Cardiac muscle cell (in vitro differentiated cells and primary cell): ENCODE results near the gene OR11H6. TPM values are rescaled to one million over a fixed set of nuclear protein-coding genes. Genes with fewer than 3 reads are reported as not detected.
"Not testable (repeated sequence)": the region's sequence is repeated elsewhere in the genome, so short reads cannot be mapped to it uniquely, and the experiment has no call there.

Experiments
- DNase-seq, 2 donors: peaks; one replicate each; pipeline versions ENCODE4 v3.0.0 to v3.0.0-alpha.2; 2010 to 2017; ENCODE audit warnings: low read depth in 1 of 2, low spot score in 1 of 2
- H3K27ac ChIP-seq: fragments of 200-600 bp; sonication (generic); 2 replicates; pipeline ENCODE4 v1.5.1; 2016
- H3K27me3 ChIP-seq: fragments of 200-600 bp; sonication (generic); 2 replicates; pipeline ENCODE4 v1.6.0; 2016; ENCODE audit warnings: control low read depth
- H3K36me3 ChIP-seq: fragments of 200-600 bp; sonication (generic); 2 replicates; pipeline ENCODE4 v1.5.1; 2016; ENCODE audit warnings: control low read depth
- H3K4me1 ChIP-seq: fragments of 200-600 bp; sonication (generic); 2 replicates; pipeline ENCODE4 v1.8.1; 2017; ENCODE audit warnings: low read depth, mild to moderate bottlenecking, mixed run types
- H3K4me3 ChIP-seq: fragments of 200-600 bp; sonication (generic); 2 replicates; pipeline ENCODE4 v1.5.1; 2016; ENCODE audit warnings: mild to moderate bottlenecking
- H3K9me3 ChIP-seq: fragments of 200-600 bp; sonication (generic); 2 replicates; pipeline ENCODE4 v1.5.1; 2017; ENCODE audit warnings: low read depth, mild to moderate bottlenecking, control low read depth
- polyA plus RNA-seq: library from polyadenylated mRNA; unstranded; fragments of >200 nt; fragmentation: Nextera tagmentation; extraction: Ambion mirVana; gene quantifications from 2 replicates; pipeline ENCODE4 v1.2.1, GENCODE V29; 2016
- total RNA-seq: library from RNA; depleted of rRNA; stranded (reverse); fragments of >200 nt; gene quantifications from 2 replicates; pipeline ENCODE4 v1.2.3, GENCODE V29; 2016
- TF ChIP-seq, protein P1 (sequence below): IDR thresholded peaks from 2 replicates; pipeline ENCODE4 v1.5.1; 2012; ENCODE audit warnings: low read depth, mild to moderate bottlenecking, low read length

OR11H6 gene
- total and polyA plus RNA-seq, 2 experiments from 2014 or later = not detected

GRCh38 chr14:20180486-20180885 is 43.0 kb upstream of the OR11H6 start:
- no peaks in the 10 kb centered on the region for H3K4me1 ChIP-seq
- no peaks in the 10 kb centered on the region for H3K36me3 ChIP-seq
- TF ChIP-seq, protein P1, sequence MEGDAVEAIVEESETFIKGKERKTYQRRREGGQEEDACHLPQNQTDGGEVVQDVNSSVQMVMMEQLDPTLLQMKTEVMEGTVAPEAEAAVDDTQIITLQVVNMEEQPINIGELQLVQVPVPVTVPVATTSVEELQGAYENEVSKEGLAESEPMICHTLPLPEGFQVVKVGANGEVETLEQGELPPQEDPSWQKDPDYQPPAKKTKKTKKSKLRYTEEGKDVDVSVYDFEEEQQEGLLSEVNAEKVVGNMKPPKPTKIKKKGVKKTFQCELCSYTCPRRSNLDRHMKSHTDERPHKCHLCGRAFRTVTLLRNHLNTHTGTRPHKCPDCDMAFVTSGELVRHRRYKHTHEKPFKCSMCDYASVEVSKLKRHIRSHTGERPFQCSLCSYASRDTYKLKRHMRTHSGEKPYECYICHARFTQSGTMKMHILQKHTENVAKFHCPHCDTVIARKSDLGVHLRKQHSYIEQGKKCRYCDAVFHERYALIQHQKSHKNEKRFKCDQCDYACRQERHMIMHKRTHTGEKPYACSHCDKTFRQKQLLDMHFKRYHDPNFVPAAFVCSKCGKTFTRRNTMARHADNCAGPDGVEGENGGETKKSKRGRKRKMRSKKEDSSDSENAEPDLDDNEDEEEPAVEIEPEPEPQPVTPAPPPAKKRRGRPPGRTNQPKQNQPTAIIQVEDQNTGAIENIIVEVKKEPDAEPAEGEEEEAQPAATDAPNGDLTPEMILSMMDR = no peak
- no peak for DNase-seq
- no peaks in the 10 kb centered on the region for H3K27me3 ChIP-seq
- no peak overlapping the region for H3K4me3 ChIP-seq
- no peak overlapping the region for H3K27ac ChIP-seq
- no peaks in the 10 kb centered on the region for H3K9me3 ChIP-seq

DNA sequence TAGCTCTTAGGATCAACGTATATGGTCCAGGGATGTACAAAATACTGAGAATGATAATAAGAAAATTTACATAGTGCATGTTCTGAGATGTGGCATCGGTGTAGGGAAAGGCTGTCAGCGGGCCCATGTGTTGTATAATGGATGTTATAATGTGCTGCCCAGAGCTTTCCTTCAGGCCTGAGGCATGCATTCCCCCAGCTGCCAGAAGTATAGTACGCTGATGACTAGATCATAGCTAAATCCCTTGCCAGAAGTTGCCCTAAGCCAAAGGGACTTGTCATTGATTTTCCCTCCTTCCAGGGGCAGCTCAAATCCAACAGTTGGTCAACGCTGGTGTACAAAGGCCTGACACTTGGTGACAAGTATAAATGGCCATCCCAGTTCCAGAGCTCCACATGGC is 39.3 kb upstream of the OR11H6 start:
- H3K36me3 ChIP-seq = no peaks in the 10 kb centered on the region
- H3K27ac ChIP-seq = no peak overlapping the region
- H3K4me1 ChIP-seq = no peaks in the 10 kb centered on the region
- no peak for DNase-seq
- TF ChIP-seq, protein P1 = no peak
- H3K4me3 ChIP-seq = no peak overlapping the region
- no peaks in the 10 kb centered on the region for H3K27me3 ChIP-seq
- peaks cover 3% of the 10 kb centered on the region for H3K9me3 ChIP-seq

DNA sequence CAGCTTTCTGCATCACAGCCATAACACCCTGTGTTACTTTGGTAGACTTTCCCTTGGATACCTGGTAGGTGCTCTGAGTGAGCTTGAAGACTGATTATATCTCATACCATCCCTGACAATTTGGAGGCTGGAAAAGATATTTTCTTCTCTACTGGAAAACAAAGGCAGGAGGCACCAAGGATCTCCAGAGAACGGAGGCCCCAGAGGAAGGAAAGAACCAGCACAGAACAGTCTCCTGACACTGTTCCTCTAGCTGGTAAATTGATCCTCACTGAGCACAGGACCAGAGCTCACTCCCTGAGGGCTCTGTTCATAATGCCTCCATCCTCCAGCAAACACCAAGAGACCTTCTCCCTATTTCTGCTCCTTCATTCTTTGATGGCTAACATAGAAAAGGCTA is 32.9 kb upstream of the OR11H6 start, which contains the start of gene OR11G2:
OR11G2 (plus strand) TSS at position 301 of the 400 bp plus-strand sequence. CDS start 6,542 bp downstream, outside the sequence.
- TF ChIP-seq, protein P1 = no peak
- Histone ChIP-seq H3K9me3 (peaks cover 2% of the 10 kb centered on the region), H3K36me3 (no peaks in the 10 kb centered on the region)

DNA sequence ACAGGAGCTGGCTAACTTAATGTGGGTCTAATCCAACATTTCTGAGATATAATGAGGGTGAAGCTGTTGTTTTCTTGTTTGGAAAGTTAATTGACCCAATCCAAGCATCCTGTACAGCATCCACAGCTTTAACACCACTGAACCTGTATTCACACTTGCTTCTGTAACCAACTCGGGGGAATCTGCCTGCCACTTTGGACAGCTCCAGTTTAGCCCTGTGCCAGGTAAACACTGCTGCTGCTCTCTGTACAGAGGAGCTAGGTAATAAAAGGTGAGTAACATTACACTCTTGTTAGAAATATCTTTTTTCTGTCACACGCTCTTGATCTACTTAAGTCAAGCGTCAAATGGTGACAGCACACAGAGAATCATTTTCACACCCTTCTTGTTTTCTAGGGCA is 32.1 kb upstream of the OR11H6 start:
- no peaks in the 10 kb centered on the region for H3K9me3 ChIP-seq
- DNase-seq = no peak
- TF ChIP-seq, protein P1 = no peak

More for the DNA sequence above, 32.9 kb upstream of the OR11H6 start, which contains the start of gene OR11G2:
- H3K27ac ChIP-seq = no peak within 1 kb of the TSS
- H3K4me3 ChIP-seq = no peak within 1 kb of the TSS
- H3K4me1 ChIP-seq = no peaks in the 10 kb centered on the region
- DNase-seq = no peak
- H3K27me3 ChIP-seq = no peaks in the 10 kb centered on the region

GRCh38 chr14:20194101-20194500 is 29.4 kb upstream of the OR11H6 start:
- DNase-seq = no peak
- no peak overlapping the region for H3K27ac ChIP-seq
- TF ChIP-seq, protein P1 = no peak
- H3K36me3 ChIP-seq = no peaks in the 10 kb centered on the region
- H3K4me1 ChIP-seq = no peaks in the 10 kb centered on the region
- H3K27me3 ChIP-seq = no peaks in the 10 kb centered on the region
- H3K4me3 ChIP-seq = no peak overlapping the region
- H3K9me3 ChIP-seq = no peaks in the 10 kb centered on the region

More for the DNA sequence above, 32.1 kb upstream of the OR11H6 start:
- Histone ChIP-seq H3K27me3 (no peaks in the 10 kb centered on the region), H3K4me3 (no peak overlapping the region), H3K4me1 (no peaks in the 10 kb centered on the region), H3K36me3 (no peaks in the 10 kb centered on the region), H3K27ac (no peak overlapping the region)

DNA sequence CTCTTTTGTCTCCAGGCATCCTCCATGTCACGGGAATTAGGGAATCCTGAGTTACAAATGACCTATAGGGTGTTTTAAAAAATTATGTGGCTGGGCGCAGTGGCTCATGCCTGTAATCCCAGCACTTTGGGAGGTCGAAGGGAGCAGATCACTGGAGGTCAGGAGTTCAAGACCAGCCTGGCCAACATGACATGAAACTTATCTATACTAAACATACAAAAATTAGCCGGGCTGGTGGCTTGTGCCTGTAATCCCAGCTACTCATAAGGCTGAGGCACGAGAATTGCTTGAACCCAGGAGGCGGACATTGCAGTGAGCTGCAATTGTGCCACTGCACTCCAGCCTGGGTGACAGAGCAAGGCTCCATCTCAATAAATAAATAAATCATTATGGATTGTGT is 28.3 kb upstream of the OR11H6 start:
- H3K4me1 ChIP-seq, DNase-seq, H3K9me3 ChIP-seq, H3K36me3 ChIP-seq, H3K27ac ChIP-seq, H3K27me3 ChIP-seq, H3K4me3 ChIP-seq: not testable (repeated sequence)
